Measurements from ENCODE around the gene SBF2. TPM values are rescaled to one million over a fixed set of nuclear protein-coding genes. Genes with fewer than 3 reads are reported as not detected.

SBF2 gene
- polyA plus RNA-seq, 10 donors, result 16.7 to 35.0 (median 23.7) TPM

DNA sequence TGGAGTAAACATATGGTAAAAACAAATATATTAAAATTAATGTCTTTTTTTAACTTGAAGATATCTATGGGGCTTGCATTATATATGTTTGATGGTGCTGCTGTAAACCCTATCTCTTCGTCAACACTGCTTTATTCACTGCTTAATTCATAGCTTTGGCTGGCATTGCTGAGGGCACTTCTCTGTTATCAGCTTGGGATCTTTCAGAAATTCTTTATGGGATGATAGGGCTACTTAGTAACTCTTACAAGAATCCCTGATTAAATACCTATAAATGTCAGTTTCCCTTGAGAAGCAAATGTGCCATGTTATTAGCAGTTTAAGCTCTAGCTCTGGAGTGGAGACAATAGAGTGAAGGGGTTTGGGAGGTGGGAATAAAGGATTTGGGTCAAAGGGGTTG is 517.8 kb downstream of the SBF2 start:
- DNase-seq, result no peak

DNA sequence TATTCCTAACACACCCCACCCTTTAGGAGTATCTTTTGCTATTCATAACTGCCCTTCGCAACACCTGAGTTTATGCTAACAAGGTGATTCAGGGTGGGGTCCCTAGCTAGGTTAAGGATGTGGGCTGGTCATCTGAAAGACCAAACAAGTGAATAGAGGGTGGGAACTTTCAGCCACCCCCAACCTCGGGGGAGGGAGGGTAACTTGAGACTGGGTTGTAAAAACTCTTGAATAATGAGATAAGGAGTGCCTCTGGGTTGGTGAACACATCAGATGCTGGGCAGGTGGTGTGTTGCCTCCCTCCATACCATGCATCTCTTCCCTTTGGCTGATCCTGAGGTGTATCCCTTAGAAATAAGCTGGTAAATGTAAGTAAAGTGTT is 518.6 kb downstream of the SBF2 start:
- no peak for DNase-seq

DNA sequence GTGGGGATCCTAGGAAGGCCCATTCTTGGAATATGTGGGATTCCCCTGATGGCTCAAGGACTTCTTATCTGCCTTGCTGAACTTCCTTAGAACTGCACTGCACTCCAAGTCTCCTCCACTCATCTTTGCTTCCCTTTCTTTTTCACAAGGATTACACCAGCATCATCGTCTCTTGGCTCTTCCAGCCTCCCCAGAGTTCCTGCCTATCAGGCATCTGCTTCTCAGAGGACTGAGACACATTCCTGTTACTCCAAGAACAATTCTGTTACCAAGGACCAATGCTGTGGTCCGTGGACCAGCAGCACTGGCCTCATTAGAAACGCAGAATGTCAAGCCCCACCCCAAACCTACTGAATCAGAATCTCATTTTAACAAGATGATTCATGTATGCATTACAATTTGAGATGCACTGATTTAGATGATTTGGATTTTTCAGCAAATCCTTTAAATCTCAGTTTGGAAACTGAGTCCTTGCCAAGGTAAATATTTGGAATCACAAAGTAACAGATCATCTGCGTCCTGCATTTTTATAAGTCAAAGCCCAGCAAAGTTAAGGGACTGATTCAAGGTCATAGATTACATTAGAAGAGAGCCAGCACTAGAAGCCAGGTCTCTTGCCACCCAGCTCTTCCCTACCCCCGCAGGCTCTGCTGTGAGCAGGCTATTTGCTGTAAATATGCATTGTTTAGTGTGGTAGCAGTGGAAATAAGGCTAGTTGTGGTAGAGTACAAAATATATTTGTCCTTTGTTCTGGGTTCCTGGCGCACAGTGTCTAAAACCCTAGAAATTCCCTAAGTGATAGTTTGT is 519.2 kb downstream of the SBF2 start:
- peak in 1 of 3 donors; percentile 87 for DNase-seq

- DNase-seq, result no peak
Observed at GRCh38 chr11:9774109-9774508, 519.9 kb downstream of the SBF2 start.

DNA sequence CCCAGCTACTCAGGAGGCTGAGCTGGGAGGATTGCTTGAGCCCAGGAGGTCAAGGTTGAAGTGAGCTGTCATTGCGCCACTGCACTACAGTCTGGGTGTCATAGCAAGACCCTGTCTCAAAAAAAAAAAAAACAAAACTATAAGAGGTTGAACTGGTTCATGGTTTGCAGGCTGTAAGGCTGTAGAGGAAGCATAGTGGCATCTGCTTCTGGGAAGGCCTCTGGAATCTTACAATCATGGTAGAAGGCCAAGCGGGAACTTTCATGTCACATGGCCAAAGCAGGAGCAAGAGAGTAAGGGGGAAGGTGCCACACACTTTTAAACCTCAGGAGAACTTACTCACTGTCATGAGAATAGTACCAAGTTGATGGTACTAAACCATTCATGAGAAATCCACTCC is 520.5 kb downstream of the SBF2 start:
- DNase-seq, result no peak

- DNase-seq, result no peak
Observed at GRCh38 chr11:9772218-9772617, 521.8 kb downstream of the SBF2 start.

GRCh38 chr11:9771071-9771511 is 522.9 kb downstream of the SBF2 start:
- peak in 1 of 3 donors; percentile 78 for DNase-seq

DNA sequence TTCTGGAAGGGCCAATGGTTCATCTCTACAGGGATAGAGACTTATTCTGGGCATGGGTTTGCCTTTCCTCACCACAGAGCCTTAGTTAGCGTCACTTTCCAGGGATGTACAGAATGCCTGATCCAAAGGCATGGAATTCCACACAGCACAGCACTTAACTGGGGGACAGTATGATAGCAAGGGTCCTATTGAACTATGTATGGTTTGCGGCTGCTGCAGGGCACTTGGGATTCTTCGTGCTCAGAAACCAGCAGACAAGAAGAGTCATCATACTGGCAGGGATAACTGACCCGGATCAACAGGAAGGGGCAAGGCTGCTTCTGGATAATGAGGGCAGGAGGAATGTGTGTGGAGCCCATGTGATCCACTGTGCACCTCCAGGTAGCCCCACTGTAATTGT is 524.4 kb downstream of the SBF2 start:
- DNase-seq, result no peak

- peak; percentile 85 to 94 (median 92) for DNase-seq
Observed at GRCh38 chr11:9765320-9766101, 528.5 kb downstream of the SBF2 start.

DNA sequence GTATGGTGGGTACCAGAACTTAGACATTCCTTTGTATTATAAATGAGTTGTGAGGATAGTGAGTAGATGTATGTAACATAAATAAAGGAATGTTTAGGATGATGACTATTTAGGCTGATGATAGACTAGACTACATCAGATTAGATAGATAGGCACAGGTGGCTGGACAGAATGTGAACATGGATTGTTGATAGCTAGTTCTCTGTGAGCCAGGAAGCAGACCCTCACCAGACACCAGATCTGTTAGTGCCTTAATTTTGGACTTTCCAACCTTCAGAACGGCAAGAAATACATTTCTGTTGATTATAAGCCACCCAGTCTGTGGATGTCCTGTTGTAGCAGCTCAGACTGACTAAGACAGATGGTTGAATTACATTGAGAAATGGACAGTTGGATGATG is 530.7 kb downstream of the SBF2 start:
- DNase-seq, result no peak

- DNase-seq, result no peak
Observed at GRCh38 chr11:9762531-9762930, 531.5 kb downstream of the SBF2 start.

GRCh38 chr11:9761441-9761945 is 532.5 kb downstream of the SBF2 start:
- DNase-seq, result no peak

GRCh38 chr11:9760193-9760575 is 533.8 kb downstream of the SBF2 start:
- DNase-seq, result peak; percentile 84 to 90 (median 84)

DNA sequence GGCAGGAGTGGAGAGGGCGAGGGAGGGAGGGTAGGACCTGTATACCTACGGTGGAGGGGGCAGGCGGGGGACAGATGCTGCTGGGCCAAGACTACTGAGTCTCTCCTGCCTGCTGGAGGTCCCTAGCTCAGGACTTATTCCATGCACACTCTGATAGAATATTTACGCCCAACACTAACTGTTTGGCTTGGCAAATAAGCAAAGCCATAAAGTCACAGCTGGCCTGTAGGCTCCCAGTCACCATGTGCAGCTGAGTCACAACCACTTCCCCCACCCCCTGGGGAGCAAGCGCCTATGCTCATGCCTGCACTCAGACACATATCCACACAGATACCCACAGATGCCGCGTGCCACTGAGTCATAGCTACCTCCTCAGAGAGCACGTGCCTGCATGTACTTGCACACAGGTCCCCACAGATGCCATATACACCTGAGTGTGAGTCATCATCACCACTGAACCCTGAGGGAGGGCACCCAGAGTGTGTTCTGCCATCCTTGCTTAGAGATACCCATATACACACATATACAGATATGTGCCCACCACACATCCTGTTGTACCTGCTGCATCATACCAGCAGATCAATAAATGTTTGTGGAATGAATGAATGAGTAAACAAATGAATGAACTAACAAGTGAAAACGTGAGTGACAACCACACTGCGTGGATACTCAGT is 534.4 kb downstream of the SBF2 start:
- peak in 2 of 3 donors; percentile 83 to 97 for DNase-seq

- DNase-seq, result peak; percentile 79 to 93 (median 80)
Observed at GRCh38 chr11:9758637-9759518, 535.1 kb downstream of the SBF2 start.

DNA sequence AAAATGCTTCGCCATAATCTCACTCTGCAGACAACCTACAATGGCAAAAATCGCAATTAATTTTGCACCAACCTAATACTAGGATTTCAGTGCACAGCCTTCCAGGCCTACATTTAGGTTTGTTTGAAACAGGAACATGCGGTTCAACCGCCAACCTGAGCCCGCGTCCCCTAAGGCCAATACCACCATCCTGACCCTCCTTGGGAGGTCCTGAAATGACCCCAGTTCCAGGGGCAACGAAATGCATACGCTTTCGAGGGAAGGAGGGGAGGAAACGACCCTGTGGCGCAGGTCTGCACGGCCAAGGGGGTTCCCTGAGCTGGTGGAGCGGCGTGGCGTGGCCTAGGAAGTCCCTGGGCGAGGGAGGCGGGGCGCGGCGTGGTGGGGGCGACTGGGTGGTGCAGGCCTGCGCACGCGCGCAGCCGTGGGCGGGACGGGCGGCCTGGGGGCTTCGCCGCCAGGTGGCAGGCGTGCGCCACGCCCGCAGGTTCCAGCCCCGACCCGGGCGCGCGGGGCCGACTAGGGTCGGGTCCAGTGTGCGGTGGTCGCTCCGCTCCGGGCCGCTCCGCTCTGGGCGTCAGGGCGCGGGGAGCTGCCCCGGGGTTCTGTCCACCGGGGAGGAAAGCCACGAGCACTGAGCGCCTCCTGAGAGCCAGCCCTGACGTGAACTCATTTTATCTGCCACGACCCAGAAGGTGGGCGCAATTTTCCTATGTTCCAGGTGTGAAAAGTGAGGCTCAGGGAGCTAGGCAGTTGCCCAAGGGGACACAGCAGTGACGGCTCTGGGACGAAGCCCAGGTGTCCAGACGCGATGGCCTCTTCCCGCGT is 536.0 kb downstream of the SBF2 start:
- DNase-seq, result peak; percentile 73 to 92 (median 89)

DNA sequence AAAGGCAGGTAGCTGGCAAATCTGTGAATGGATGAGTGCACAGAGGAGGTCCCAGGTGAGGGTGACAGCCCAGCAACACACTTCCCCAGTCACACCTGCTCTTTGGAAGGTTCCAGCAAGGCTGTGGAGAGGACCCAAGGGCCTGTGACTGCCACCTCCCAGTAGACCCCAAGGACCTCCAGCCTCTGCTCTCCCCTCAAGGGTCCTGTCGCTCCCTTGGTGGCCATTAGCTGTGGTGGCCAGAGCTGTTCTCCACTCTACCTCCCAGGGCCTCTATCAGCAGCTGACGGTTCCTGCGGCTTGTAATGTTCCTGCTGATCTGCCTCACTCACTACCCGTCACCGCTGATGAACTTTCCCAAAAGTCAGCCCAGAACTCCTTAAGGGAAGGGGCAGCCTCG is 537.1 kb downstream of the SBF2 start:
- DNase-seq, result no peak

GRCh38 chr11:9756461-9756860 is 537.6 kb downstream of the SBF2 start:
- no peak for DNase-seq

GRCh38 chr11:9755561-9756185 is 538.3 kb downstream of the SBF2 start:
- peak in 1 of 3 donors; percentile 56 for DNase-seq

- no peak for DNase-seq
Observed at GRCh38 chr11:9754010-9754471, 540.0 kb downstream of the SBF2 start.
